Glutamatergic neuron (in vitro differentiated cells): ENCODE results near the gene HEPACAM. TPM values are rescaled to one million over a fixed set of nuclear protein-coding genes. Genes with fewer than 3 reads are reported as not detected.

Experiments used
- DNase-seq: peaks from one replicate; pipeline ENCODE4 v3.0.0; 2022
- H3K27ac Mint-ChIP-seq: one replicate; pipeline ENCODE4 v1.8.0; 2020; ENCODE audit warnings: mild to moderate bottlenecking, mixed read lengths, inconsistent platforms; ENCODE audit not compliant: unreplicated experiment
- H3K27me3 Mint-ChIP-seq: one replicate; pipeline ENCODE4 v1.8.0; 2020; ENCODE audit warnings: mild to moderate bottlenecking, moderate library complexity, mixed read lengths, inconsistent platforms; ENCODE audit not compliant: unreplicated experiment
- H3K36me3 Mint-ChIP-seq: one replicate; pipeline ENCODE4 v1.8.0; 2020; ENCODE audit warnings: mild to moderate bottlenecking, mixed read lengths, inconsistent platforms; ENCODE audit not compliant: unreplicated experiment
- H3K4me1 Mint-ChIP-seq: one replicate; pipeline ENCODE4 v1.8.0; 2020; ENCODE audit warnings: mild to moderate bottlenecking, low read depth, mixed read lengths, inconsistent platforms; ENCODE audit not compliant: unreplicated experiment
- H3K4me3 Mint-ChIP-seq: one replicate; pipeline ENCODE4 v1.8.0; 2020; ENCODE audit warnings: mild to moderate bottlenecking, mixed read lengths, inconsistent platforms; ENCODE audit not compliant: unreplicated experiment
- H3K9me3 Mint-ChIP-seq: one replicate; pipeline ENCODE4 v1.8.0; 2020; ENCODE audit warnings: mild to moderate bottlenecking, moderate library complexity, mixed read lengths, inconsistent platforms; ENCODE audit not compliant: unreplicated experiment
- CTCF ChIP-seq: fragments of 200-600 bp; sonication (generic); IDR thresholded peaks from one replicate; pipeline ENCODE4 v1.5.0; 2021; ENCODE audit not compliant: partially characterized antibody, unreplicated experiment
- total RNA-seq: library from RNA; stranded (reverse); fragmentation: NEBNext Ultra II Directional; extraction: Animal tissue kit (Norgen Biotek cat#: 25700); gene quantifications from one replicate; pipeline ENCODE4 v1.2.1, GENCODE V29; 2021; ENCODE audit not compliant: unreplicated experiment

Gene HEPACAM
- total RNA-seq, 1 donor from 2014 or later = not detected

GRCh38 chr11:124873951-124874350, 61.9 kb downstream of the HEPACAM start:
- DNase-seq = no peak
- H3K36me3 Mint-ChIP-seq = no peaks in the 10 kb centered on the region
- H3K27me3 Mint-ChIP-seq = peaks cover 38% of the 10 kb centered on the region
- peak overlapping the region; percentile 3 for H3K27ac Mint-ChIP-seq
- peaks cover 1% of the 10 kb centered on the region for H3K9me3 Mint-ChIP-seq
- TF ChIP-seq CTCF = no peak
- peak overlapping the region; percentile 5 for H3K4me3 Mint-ChIP-seq
- H3K4me1 Mint-ChIP-seq = peaks cover 7% of the 10 kb centered on the region

GRCh38 chr11:124872741-124873140, 63.1 kb downstream of the HEPACAM start:
- Mint-ChIP-seq H3K9me3 (peaks cover 1% of the 10 kb centered on the region), H3K4me1 (peaks cover 8% of the 10 kb centered on the region), H3K27me3 (peaks cover 33% of the 10 kb centered on the region), H3K4me3 (no peak overlapping the region), H3K27ac (no peak overlapping the region), H3K36me3 (no peaks in the 10 kb centered on the region)
- no peak for DNase-seq
- no peak for TF ChIP-seq CTCF

- peaks cover 34% of the 10 kb centered on the region for H3K27me3 Mint-ChIP-seq
- no peaks in the 10 kb centered on the region for H3K36me3 Mint-ChIP-seq
- TF ChIP-seq CTCF = no peak
- H3K4me1 Mint-ChIP-seq = peaks cover 11% of the 10 kb centered on the region
- no peak overlapping the region for H3K4me3 Mint-ChIP-seq
- no peak for DNase-seq
- peaks cover 1% of the 10 kb centered on the region for H3K9me3 Mint-ChIP-seq
- no peak overlapping the region for H3K27ac Mint-ChIP-seq
Observed at GRCh38 chr11:124872280-124872679, 63.6 kb downstream of the HEPACAM start.

- Mint-ChIP-seq H3K27me3 (peaks cover 35% of the 10 kb centered on the region), H3K4me3 (no peak overlapping the region)
- DNase-seq = no peak
Observed at GRCh38 chr11:124870430-124870829, 65.4 kb downstream of the HEPACAM start.

GRCh38 chr11:124869856-124870387, 65.9 kb downstream of the HEPACAM start:
- Mint-ChIP-seq H3K4me3 (no peak overlapping the region), H3K27ac (no peak overlapping the region), H3K36me3 (no peaks in the 10 kb centered on the region), H3K4me1 (peaks cover 12% of the 10 kb centered on the region), H3K9me3 (no peaks in the 10 kb centered on the region), H3K27me3 (peaks cover 35% of the 10 kb centered on the region)
- no peak for DNase-seq
- TF ChIP-seq CTCF = no peak

More at GRCh38 chr11:124870430-124870829, 65.4 kb downstream of the HEPACAM start:
- TF ChIP-seq CTCF = no peak
- Mint-ChIP-seq H3K4me1 (peaks cover 12% of the 10 kb centered on the region), H3K9me3 (no peaks in the 10 kb centered on the region), H3K36me3 (no peaks in the 10 kb centered on the region), H3K27ac (no peak overlapping the region)
